Psoas muscle (tissue), 8 donors: ENCODE measurements around the gene ANKRD7. TPM values are rescaled to one million over a fixed set of nuclear protein-coding genes. Genes with fewer than 3 reads are reported as not detected.
A peak's percentile ranks its signal among the peaks of the same experiment; 100 is the strongest.

Experiments
- ATAC-seq, 4 donors: fragments of 200-7000 bp; cut with Tn5 transposase; one replicate each; pipeline ENCODE4 v1.9.1; 2020; ENCODE audit warnings: moderate library complexity in 3 of 4, mild to moderate bottlenecking in 2 of 4
- DNase-seq, 2 donors: peaks; one replicate each; pipeline ENCODE4 v3.0.0-alpha.2; 2020
- H3K27ac ChIP-seq: fragments of 200-600 bp; one replicate; pipeline ENCODE4 v1.8.0; 2022
- H3K27me3 ChIP-seq, 3 donors: fragments of 200-600 bp in 1 of 3; one replicate each; pipeline versions ENCODE4 v1.6.1 to v1.8.0; 2013 to 2022; ENCODE audit warnings: low read length in 2 of 3, mild to moderate bottlenecking in 2 of 3, moderate library complexity in 1 of 3; ENCODE audit not compliant: insufficient read depth in 3 of 3
- H3K36me3 ChIP-seq, 2 donors: fragments of 200-600 bp in 1 of 2; one replicate each; pipeline versions ENCODE4 v1.6.1 to v1.8.0; 2013 to 2022; ENCODE audit warnings: low read depth in 1 of 2, mild to moderate bottlenecking in 1 of 2, moderate library complexity in 1 of 2; ENCODE audit not compliant: insufficient read depth in 1 of 2
- H3K4me1 ChIP-seq: fragments of 200-600 bp; one replicate; pipeline ENCODE4 v1.8.0; 2022
- H3K4me3 ChIP-seq: fragments of 200-600 bp; one replicate; pipeline ENCODE4 v1.8.0; 2022; ENCODE audit warnings: mild to moderate bottlenecking
- H3K9me3 ChIP-seq: fragments of 200-600 bp; one replicate; pipeline ENCODE4 v1.8.0; 2022
- CTCF ChIP-seq: fragments of 200-600 bp; IDR thresholded peaks from one replicate; pipeline ENCODE4 v1.8.0; 2022; ENCODE audit warnings: antibody characterized with exemption
- WGBS, 3 donors: extraction: QIAGEN DNeasy Blood & Tissue Kit; methylation state at CpG; one replicate each; pipeline versions ENCODE4 v1.1.6 to v1.1.7; 2013; 5-methylcytosine and 5-hydroxymethylcytosine counted together
- intact Hi-C, 2 donors: fragments of 100-400 bp; cut with DNase I; formaldehyde crosslinking; loops; one replicate each; pipeline versions ENCODE4 v1.11.0 to v1.14.2; 2022
- long read RNA-seq, 2 donors: library from polyadenylated mRNA; unstranded; transcript quantifications; one replicate each; pipeline ENCODE4 v2.0.0, GENCODE V29; 2021
- polyA plus RNA-seq, 3 donors: library from polyadenylated mRNA; stranded (reverse); fragments of 200-250 nt; gene quantifications; one replicate each; pipeline ENCODE4 v1.2.3, GENCODE V29; 2013
- total RNA-seq, 4 donors: library from RNA; stranded (reverse); fragmentation: NEBNext Ultra II Directional in 2 of 4; extraction: Animal tissue kit (Norgen Biotek cat#: 25700) in 2 of 4; gene quantifications; one replicate each; pipeline versions ENCODE4 v1.2.1 to v1.2.4, GENCODE V29; 2021 to 2023
- donor health status: healthy with polysubstance abuse.
- donor health status: DM: no; HTN: no; CAD: no; lungs with moderate emphysema.
- donor health status: Bipolar disorder and iron deficiency.
- donor health status: healthy.
- donor health status: DM: yes; HTN: yes; CAD: no.
- donor health status: DM: no; HTN: no; CAD: no.
- donor health status: DM: no; HTN: no; CAD: no.
- donor health status: DM: yes; HTN: yes; CAD: no.

Gene ANKRD7
- total RNA-seq (under 1 TPM in 3 of 4 donors, not detected in 1; 0.40 to 0.82 (median 0.60) TPM), polyA plus RNA-seq (under 1 TPM in 2 of 3 donors, not detected in 1; 0.15 to 0.30 TPM)
- long read RNA-seq, donor 1 = 0 reads
- long read RNA-seq, donor 2 = 0 reads

GRCh38 chr7:118224521-118224920 is at the start of gene ANKRD7:
TSS of gene ANKRD7 (plus strand) at chr7:118224704. CDS start at chr7:118224831, 127 bp downstream.
- TF ChIP-seq CTCF = no peak
- Histone ChIP-seq H3K27ac (no peak within 1 kb of the TSS), H3K4me1 (no peaks in the 10 kb centered on the region), H3K27me3 (no peaks in the 10 kb centered on the region), H3K36me3 (no peaks in the 10 kb centered on the region), H3K9me3 (no peaks in the 10 kb centered on the region), H3K4me3 (no peak within 1 kb of the TSS)
- ATAC-seq (no peak), DNase-seq (peak in 1 of 2 donors; percentile 17)
- 87 to 91% (median 88%) methylated on average over 18 of the region's 18 CpGs for WGBS, 3 donors
- intact Hi-C loops = no loop called here

DNA sequence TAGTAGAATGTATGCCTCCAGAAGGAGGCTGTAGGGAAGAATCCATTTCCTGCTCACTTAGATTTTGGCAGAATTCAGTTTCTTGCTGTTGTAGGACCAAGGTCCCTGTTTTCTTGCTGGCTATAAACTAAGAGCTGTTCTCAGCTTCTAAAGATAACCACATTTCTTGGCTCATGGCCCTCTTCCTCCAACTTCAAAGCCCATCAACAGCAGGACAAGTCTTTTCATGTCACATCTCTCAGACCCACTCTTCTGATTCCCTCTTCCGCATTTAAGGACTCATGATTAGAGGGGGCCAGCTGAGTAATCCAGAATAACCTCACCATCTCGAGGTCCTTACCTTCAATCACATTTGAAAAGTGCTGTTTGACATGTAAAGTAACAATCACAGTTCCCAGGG is 48.8 kb upstream of the ANKRD7 start:
- WGBS, 3 donors = 69 to 76% (median 72%) methylated on average over 2 of the region's 2 CpGs
- intact Hi-C loops = no loop called here
- Histone ChIP-seq H3K4me1 (no peaks in the 10 kb centered on the region), H3K27me3 (no peaks in the 10 kb centered on the region), H3K27ac (no peak overlapping the region), H3K4me3 (no peak overlapping the region), H3K36me3 (no peaks in the 10 kb centered on the region), H3K9me3 (no peaks in the 10 kb centered on the region)
- ATAC-seq (no peak), DNase-seq (no peak)
- no peak for TF ChIP-seq CTCF

DNA sequence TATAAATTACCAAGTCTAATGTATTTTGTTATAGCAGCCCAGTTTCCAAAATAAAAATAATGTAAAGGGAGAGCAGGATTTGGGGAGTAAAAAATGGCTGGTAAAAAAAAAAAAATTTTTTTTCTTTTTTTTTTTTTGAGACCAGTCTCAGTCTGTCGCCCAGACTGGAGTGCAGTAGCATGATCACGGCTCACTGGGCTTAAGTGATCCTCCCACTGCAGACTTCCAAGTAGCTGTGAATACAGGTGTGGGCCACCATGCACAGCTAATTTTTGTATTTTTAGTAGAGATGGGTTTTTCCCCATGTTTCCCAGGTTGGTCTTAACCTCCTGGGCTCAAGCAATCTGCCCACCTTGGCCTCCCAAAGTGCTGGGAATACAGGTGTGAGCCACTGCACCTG is 45.3 kb upstream of the ANKRD7 start:
- H3K27ac ChIP-seq = no peak overlapping the region
- no peak overlapping the region for H3K4me3 ChIP-seq
- no peaks in the 10 kb centered on the region for H3K36me3 ChIP-seq
- whole genome bisulfite sequencing, 3 donors = 88 to 94% (median 91%) methylated on average over 2 of the region's 2 CpGs
- ATAC-seq (no peak), DNase-seq (no peak)
- H3K27me3 ChIP-seq = no peaks in the 10 kb centered on the region
- no peaks in the 10 kb centered on the region for H3K9me3 ChIP-seq
- intact Hi-C loops = no loop called here
- peaks cover 5% of the 10 kb centered on the region for H3K4me1 ChIP-seq
- TF ChIP-seq CTCF = no peak

GRCh38 chr7:118182593-118183427 is 41.7 kb upstream of the ANKRD7 start:
- DNase-seq (no peak), ATAC-seq (peak in 1 of 4 donors; percentile 29)
- peak overlapping the region; percentile 96 for H3K4me3 ChIP-seq
- H3K27ac ChIP-seq = peak overlapping the region; percentile 96
- TF ChIP-seq CTCF = no peak
- peaks cover 0 to 14% of the 10 kb centered on the region in 2 donors for H3K36me3 ChIP-seq
- WGBS, 3 donors = 65 to 68% (median 68%) methylated on average over 13 of the region's 13 CpGs
- no peaks in the 10 kb centered on the region for H3K9me3 ChIP-seq
- no peaks in the 10 kb centered on the region for H3K27me3 ChIP-seq
- intact Hi-C loops = no loop called here
- H3K4me1 ChIP-seq = peaks cover 22% of the 10 kb centered on the region
